ENCODE results near the gene RAD18.

RAD18 gene

DNA sequence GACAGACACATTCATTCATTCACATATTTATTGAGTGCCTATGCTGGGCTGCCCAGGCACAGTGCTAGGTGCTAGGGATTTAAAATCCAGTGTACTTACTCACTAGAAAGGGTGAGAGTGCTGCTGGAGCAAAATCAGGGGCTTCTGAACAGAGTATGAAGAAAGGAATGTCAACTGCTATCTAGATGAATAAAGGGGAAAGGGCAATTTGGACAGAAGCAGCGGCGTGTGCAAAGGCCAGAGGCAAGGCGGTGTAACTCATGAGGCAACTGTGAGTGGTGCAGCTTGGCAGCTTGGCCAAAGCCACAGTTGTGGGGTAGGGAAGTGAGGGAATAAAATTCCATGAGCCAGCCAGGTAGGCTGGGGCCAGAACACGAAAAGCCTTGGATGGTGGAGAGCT, 76.7 kb downstream of the RAD18 start:
- H4K91ac ChIP-seq (ENCODE audit: low read depth, low read length), result no peak overlapping the region
- H3K18ac ChIP-seq (ENCODE audit: low read length), result no peak overlapping the region
- H3K36me3 ChIP-seq (ENCODE audit: control insufficient read depth in 1 of 2, insufficient read depth in 2 of 2, low read length in 2 of 2), result peaks cover 0 to 4% of the 10 kb centered on the region in 2 experiments
- H3K4me2 ChIP-seq (ENCODE audit: low read length), result no peak overlapping the region
- no peaks in the 10 kb centered on the region for H3K27me3 ChIP-seq (ENCODE audit: insufficient read depth, low read length)
- H3K9ac ChIP-seq (ENCODE audit: low read length), result no peak overlapping the region
- H2AK5ac ChIP-seq (ENCODE audit: low read length), result no peak overlapping the region
- no peaks in the 10 kb centered on the region for H3K79me2 ChIP-seq (ENCODE audit: control insufficient read depth, insufficient read depth, low read length, poor library complexity)
- no peak overlapping the region for H3K23ac ChIP-seq (ENCODE audit: low read length)
- H3K27ac ChIP-seq (ENCODE audit: low read depth, low read length), result no peak overlapping the region
- no peak overlapping the region for H4K8ac ChIP-seq (ENCODE audit: low read depth, low read length)
- no peaks in the 10 kb centered on the region for H3K79me1 ChIP-seq (ENCODE audit: low read length)
- H3K4me1 ChIP-seq (ENCODE audit: control insufficient read depth in 1 of 2, insufficient read depth in 2 of 2, low read length in 2 of 2), result peaks cover 11 to 20% of the 10 kb centered on the region in 2 experiments
- H2BK120ac ChIP-seq (ENCODE audit: insufficient read depth, low read length, poor library complexity), result no peak overlapping the region
- peak; percentile 72 to 76 for DNase-seq
- no peak overlapping the region for H2BK12ac ChIP-seq (ENCODE audit: low read length)
- peaks cover 2% of the 10 kb centered on the region for H3K9me3 ChIP-seq (ENCODE audit: insufficient read depth, low read depth, low read length)
- no peak overlapping the region for H3K4ac ChIP-seq (ENCODE audit: low read depth, low read length)
- H3K4me3 ChIP-seq (ENCODE audit: low read depth, low read length), result no peak overlapping the region
- no peak overlapping the region for H2AFZ ChIP-seq (ENCODE audit: insufficient read depth, low read length, poor library complexity)
- no CpG with 5 or more reads among the region's 4 CpGs for WGBS (ENCODE audit: extremely low coverage, insufficient coverage, insufficient read length)
- no peak overlapping the region for H4K12ac ChIP-seq (ENCODE audit: low read depth, low read length)
- no peak overlapping the region for H2BK5ac ChIP-seq (ENCODE audit: low read depth, low read length, poor library complexity)
- no peak overlapping the region for H3K14ac ChIP-seq (ENCODE audit: low read length)

DNA sequence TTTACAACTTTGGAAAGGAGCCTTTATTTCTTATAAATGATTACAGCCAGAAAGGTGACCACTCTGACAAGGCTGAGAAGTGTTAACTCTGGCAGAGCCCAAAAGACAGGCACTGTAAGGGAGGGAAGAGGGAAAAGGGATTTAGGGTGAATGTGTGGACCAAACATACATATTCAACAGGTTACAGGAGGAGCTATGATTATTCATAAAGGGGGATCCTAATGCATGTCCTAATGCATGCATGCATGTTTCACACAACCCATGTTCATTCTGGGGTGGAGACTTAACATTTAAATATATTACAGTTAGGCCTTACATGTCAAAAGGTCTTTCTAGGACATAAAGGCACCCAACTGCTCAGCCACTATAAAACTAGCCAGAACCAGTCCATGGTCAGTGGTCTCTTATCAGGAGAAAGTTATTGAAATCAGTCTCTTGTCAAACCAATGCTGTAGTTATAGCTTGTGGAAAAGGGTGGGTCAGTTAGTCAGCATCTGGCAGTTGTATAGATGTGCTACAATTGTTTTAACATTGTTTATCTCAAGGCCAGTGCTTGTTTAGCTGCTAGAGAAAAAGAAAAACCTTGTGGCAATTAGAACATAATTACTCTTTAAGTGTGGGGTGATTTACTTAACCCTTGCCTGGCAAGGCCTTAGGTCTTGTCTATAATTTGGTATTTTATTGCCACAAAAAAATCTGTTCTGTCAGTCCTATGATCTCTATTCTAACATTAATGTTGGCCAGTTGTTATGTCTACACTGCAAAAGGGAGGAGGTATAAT, 77.5 kb downstream of the RAD18 start:
- Histone ChIP-seq H3K79me1 (ENCODE audit: low read length) (no peaks in the 10 kb centered on the region), H2BK5ac (ENCODE audit: low read depth, low read length, poor library complexity) (peak overlapping the region; percentile 27), H3K4ac (ENCODE audit: low read depth, low read length) (no peak overlapping the region), H3K79me2 (ENCODE audit: control insufficient read depth, insufficient read depth, low read length, poor library complexity) (no peaks in the 10 kb centered on the region), H3K14ac (ENCODE audit: low read length) (no peak overlapping the region), H3K36me3 (ENCODE audit: control insufficient read depth in 1 of 2, insufficient read depth in 2 of 2, low read length in 2 of 2) (peaks cover 0 to 4% of the 10 kb centered on the region in 2 experiments), H2BK12ac (ENCODE audit: low read length) (no peak overlapping the region), H4K12ac (ENCODE audit: low read depth, low read length) (no peak overlapping the region), H3K4me2 (ENCODE audit: low read length) (no peak overlapping the region), H3K4me1 (ENCODE audit: control insufficient read depth in 1 of 2, insufficient read depth in 2 of 2, low read length in 2 of 2) (peaks cover 11 to 20% of the 10 kb centered on the region in 2 experiments), H2AFZ (ENCODE audit: insufficient read depth, low read length, poor library complexity) (no peak overlapping the region), H3K9me3 (ENCODE audit: insufficient read depth, low read depth, low read length) (peaks cover 2% of the 10 kb centered on the region), H3K27me3 (ENCODE audit: insufficient read depth, low read length) (no peaks in the 10 kb centered on the region), H3K23ac (ENCODE audit: low read length) (no peak overlapping the region), H3K4me3 (ENCODE audit: low read depth, low read length) (no peak overlapping the region), H3K9ac (ENCODE audit: low read length) (no peak overlapping the region), H2AK5ac (ENCODE audit: low read length) (no peak overlapping the region), H3K18ac (ENCODE audit: low read length) (no peak overlapping the region), H4K91ac (ENCODE audit: low read depth, low read length) (no peak overlapping the region), H4K8ac (ENCODE audit: low read depth, low read length) (no peak overlapping the region), H3K27ac (ENCODE audit: low read depth, low read length) (no peak overlapping the region), H2BK120ac (ENCODE audit: insufficient read depth, low read length, poor library complexity) (no peak overlapping the region)
- no peak for DNase-seq

DNA sequence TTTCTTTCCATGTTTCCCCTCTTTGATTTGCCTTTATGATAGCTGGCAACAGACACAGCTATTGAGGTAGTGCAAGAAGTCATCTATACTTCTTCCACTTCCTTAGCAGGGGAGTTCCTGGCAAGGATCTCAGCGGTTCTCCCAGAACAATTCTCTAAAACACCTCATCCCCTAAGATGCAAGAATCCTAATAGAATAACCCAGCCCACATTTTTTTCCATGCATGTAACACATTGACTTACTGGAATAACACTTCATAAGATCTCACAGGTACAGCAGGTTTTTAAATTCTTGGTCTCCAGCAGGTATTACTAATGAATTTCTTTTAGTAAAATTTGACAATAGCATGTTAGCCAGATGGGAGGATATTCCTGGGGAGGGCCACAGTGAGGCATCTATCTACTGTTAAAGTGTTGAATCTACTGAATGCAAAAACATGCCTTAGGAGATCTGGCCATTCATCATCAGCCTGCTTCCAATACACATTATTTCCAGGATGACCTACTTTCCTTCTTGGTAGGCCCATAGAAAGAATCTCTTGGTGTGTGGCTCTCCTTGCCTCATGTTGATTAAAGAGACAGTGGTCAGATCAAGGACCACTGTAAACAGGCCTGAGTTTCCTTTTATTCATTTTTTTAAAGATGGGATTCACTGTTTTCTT, 78.5 kb downstream of the RAD18 start:
- Histone ChIP-seq H3K4me2 (ENCODE audit: low read length) (no peak overlapping the region), H3K27me3 (ENCODE audit: insufficient read depth, low read length) (no peaks in the 10 kb centered on the region), H4K91ac (ENCODE audit: low read depth, low read length) (no peak overlapping the region), H2BK120ac (ENCODE audit: insufficient read depth, low read length, poor library complexity) (no peak overlapping the region), H3K18ac (ENCODE audit: low read length) (no peak overlapping the region), H3K9ac (ENCODE audit: low read length) (no peak overlapping the region), H4K8ac (ENCODE audit: low read depth, low read length) (no peak overlapping the region), H3K23ac (ENCODE audit: low read length) (no peak overlapping the region), H3K79me2 (ENCODE audit: control insufficient read depth, insufficient read depth, low read length, poor library complexity) (no peaks in the 10 kb centered on the region), H2AFZ (ENCODE audit: insufficient read depth, low read length, poor library complexity) (no peak overlapping the region), H3K14ac (ENCODE audit: low read length) (no peak overlapping the region), H3K4ac (ENCODE audit: low read depth, low read length) (no peak overlapping the region), H2BK5ac (ENCODE audit: low read depth, low read length, poor library complexity) (no peak overlapping the region), H3K27ac (ENCODE audit: low read depth, low read length) (no peak overlapping the region), H3K36me3 (ENCODE audit: control insufficient read depth in 1 of 2, insufficient read depth in 2 of 2, low read length in 2 of 2) (peaks cover 0 to 4% of the 10 kb centered on the region in 2 experiments), H3K4me3 (ENCODE audit: low read depth, low read length) (no peak overlapping the region), H3K4me1 (ENCODE audit: control insufficient read depth in 1 of 2, insufficient read depth in 2 of 2, low read length in 2 of 2) (peaks cover 11 to 20% of the 10 kb centered on the region in 2 experiments), H3K79me1 (ENCODE audit: low read length) (no peaks in the 10 kb centered on the region), H2BK12ac (ENCODE audit: low read length) (no peak overlapping the region), H3K9me3 (ENCODE audit: insufficient read depth, low read depth, low read length) (peaks cover 2% of the 10 kb centered on the region), H2AK5ac (ENCODE audit: low read length) (no peak overlapping the region), H4K12ac (ENCODE audit: low read depth, low read length) (no peak overlapping the region)
- WGBS (ENCODE audit: extremely low coverage, insufficient coverage, insufficient read length), result no CpG with 5 or more reads among the region's 1 CpG
- DNase-seq, result peak in 1 of 2 donors; percentile 67

DNA sequence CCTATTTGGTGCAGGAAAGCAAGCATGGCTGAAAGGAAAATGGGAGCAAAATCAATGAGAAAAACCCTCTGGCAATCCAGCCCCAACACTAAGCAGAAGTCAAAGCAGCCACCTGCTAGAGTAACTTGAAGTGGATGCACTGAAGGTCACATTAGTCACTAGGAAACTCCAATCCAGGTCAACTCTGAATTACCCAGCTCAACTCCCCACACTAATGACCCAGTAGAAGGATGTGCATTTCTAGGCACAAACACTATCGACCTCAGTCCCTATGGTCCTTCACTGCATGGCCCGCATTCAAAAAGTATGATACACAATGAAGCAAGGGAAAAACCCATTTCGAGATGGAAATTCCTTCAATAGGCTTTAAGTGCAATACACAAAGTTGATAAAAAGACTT, 80.6 kb downstream of the RAD18 start:
- DNase-seq, result peak; percentile 29 to 38
- Histone ChIP-seq H2BK5ac (ENCODE audit: low read depth, low read length, poor library complexity) (no peak overlapping the region), H4K8ac (ENCODE audit: low read depth, low read length) (no peak overlapping the region), H3K4me2 (ENCODE audit: low read length) (no peak overlapping the region), H3K4me1 (ENCODE audit: control insufficient read depth in 1 of 2, insufficient read depth in 2 of 2, low read length in 2 of 2) (peaks cover 11 to 15% of the 10 kb centered on the region in 2 experiments), H4K12ac (ENCODE audit: low read depth, low read length) (no peak overlapping the region), H3K27me3 (ENCODE audit: insufficient read depth, low read length) (no peaks in the 10 kb centered on the region), H3K4me3 (ENCODE audit: low read depth, low read length) (no peak overlapping the region), H3K79me2 (ENCODE audit: control insufficient read depth, insufficient read depth, low read length, poor library complexity) (no peaks in the 10 kb centered on the region), H3K36me3 (ENCODE audit: control insufficient read depth in 1 of 2, insufficient read depth in 2 of 2, low read length in 2 of 2) (peaks cover 0 to 7% of the 10 kb centered on the region in 2 experiments), H3K4ac (ENCODE audit: low read depth, low read length) (no peak overlapping the region), H3K18ac (ENCODE audit: low read length) (no peak overlapping the region), H2BK12ac (ENCODE audit: low read length) (no peak overlapping the region), H2BK120ac (ENCODE audit: insufficient read depth, low read length, poor library complexity) (no peak overlapping the region), H3K9ac (ENCODE audit: low read length) (no peak overlapping the region), H4K91ac (ENCODE audit: low read depth, low read length) (no peak overlapping the region), H3K23ac (ENCODE audit: low read length) (no peak overlapping the region), H3K27ac (ENCODE audit: low read depth, low read length) (peak overlapping the region; percentile 63), H3K14ac (ENCODE audit: low read length) (no peak overlapping the region), H3K79me1 (ENCODE audit: low read length) (no peaks in the 10 kb centered on the region), H2AK5ac (ENCODE audit: low read length) (no peak overlapping the region), H2AFZ (ENCODE audit: insufficient read depth, low read length, poor library complexity) (no peak overlapping the region), H3K9me3 (ENCODE audit: insufficient read depth, low read depth, low read length) (peaks cover 5% of the 10 kb centered on the region)
- no CpG with 5 or more reads among the region's 3 CpGs for WGBS (ENCODE audit: extremely low coverage, insufficient coverage, insufficient read length)
